ENCODE measurements around the gene NOP10.

DNA sequence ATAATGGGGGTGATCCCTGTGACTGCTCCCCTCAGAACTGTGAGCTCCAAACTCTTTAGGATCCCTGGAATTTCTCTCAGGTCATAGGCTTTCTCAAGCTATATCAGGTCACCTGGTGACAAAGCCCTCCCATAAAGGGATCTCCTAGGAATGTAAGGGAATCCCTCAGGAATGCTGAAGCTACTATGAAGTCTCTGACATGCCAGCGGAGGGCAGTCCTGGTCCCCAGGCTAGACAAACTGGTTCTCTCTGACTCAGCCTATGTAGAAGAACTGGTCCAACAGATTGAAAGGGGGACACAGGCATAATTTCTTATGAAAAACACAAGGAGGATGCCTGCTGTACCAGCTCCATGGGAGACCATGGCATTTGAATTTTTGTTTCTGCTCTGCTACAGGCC lies 17.4 kb upstream of the NOP10 start:
- TF ChIP-seq GATA3 (IDR thresholded peaks at IDR 0.05; ENCODE audit: low read depth, low read length) (no peak), GATA2 (IDR thresholded peaks at IDR 0.05; ENCODE audit: low read depth, low read length) (no peak)
